GM18520 (cell line): ENCODE results near the gene PSMA7.
A peak's percentile ranks its signal among the peaks of the same experiment; 100 is the strongest.
"Not testable (repeated sequence)": the region's sequence is repeated elsewhere in the genome, so short reads cannot be mapped to it uniquely, and the experiment has no call there.

Experiments
- ATAC-seq: cut with Tn5 transposase; IDR thresholded peaks from one replicate; pipeline ENCODE4 v1.9.1; 2021; ENCODE audit not compliant: unreplicated experiment

PSMA7 gene

GRCh38 chr20:62156254-62156556, 13.0 kb upstream of the PSMA7 start:
- no peak for ATAC-seq

DNA sequence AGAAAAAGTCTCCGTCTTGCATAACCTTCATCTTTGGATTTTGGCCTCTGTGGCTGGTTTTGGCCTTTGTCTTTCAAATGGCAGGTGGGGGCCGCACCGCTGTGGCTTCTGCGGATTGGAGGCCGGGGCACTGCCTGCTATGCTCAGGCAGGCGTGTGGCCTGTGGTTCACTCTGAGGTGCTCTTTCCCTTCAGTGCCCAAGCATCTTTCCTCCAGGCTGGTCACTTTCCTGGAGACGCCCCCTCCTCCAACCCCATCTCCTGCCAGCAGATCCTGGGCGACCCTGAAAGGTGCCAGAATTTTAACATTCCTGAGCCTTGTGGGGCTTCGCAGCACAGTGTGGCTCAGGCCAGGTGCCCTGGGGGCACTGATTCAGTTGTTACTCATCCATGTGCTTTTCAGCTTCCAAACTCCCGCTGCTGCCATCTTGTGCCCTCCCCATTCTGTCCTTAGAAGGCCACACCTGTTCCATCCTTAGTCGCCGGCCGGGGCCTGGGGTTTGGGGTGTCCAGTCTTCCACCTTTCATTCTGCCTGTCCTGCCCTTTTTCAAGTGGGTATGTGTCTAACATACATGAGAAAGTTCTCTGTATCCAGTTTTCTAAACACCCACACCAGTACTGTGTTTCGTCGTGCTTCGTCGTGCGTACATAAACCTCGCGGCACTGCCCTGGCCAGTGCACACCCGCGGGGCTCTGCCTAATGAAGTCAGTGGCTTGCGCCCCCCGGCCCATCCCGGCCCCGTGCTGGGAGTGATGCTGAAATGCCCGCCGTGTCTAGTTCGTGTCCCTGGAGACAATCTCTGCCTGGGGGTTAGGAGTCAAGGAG, 12.4 kb upstream of the PSMA7 start:
- no peak for ATAC-seq

- ATAC-seq: no peak
These were observed 8.7 kb upstream of the PSMA7 start for GRCh38 chr20:62151835-62152364.

- no peak for ATAC-seq
These were observed 8.0 kb upstream of the PSMA7 start for GRCh38 chr20:62151225-62151624.

DNA sequence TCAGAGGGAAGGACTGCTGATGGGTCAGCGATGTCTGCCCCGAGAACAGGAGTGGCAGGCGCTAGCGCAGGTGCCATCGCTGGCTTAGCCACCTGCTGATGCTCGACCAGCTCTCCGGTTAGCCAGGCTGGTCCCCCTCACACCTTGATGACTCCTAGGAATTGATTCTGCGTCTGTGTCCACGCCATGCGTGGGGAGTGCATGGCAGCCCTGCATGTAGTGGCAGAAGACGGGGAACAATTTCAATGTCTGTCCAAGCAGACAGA, 7.0 kb upstream of the PSMA7 start:
- ATAC-seq: no peak

DNA sequence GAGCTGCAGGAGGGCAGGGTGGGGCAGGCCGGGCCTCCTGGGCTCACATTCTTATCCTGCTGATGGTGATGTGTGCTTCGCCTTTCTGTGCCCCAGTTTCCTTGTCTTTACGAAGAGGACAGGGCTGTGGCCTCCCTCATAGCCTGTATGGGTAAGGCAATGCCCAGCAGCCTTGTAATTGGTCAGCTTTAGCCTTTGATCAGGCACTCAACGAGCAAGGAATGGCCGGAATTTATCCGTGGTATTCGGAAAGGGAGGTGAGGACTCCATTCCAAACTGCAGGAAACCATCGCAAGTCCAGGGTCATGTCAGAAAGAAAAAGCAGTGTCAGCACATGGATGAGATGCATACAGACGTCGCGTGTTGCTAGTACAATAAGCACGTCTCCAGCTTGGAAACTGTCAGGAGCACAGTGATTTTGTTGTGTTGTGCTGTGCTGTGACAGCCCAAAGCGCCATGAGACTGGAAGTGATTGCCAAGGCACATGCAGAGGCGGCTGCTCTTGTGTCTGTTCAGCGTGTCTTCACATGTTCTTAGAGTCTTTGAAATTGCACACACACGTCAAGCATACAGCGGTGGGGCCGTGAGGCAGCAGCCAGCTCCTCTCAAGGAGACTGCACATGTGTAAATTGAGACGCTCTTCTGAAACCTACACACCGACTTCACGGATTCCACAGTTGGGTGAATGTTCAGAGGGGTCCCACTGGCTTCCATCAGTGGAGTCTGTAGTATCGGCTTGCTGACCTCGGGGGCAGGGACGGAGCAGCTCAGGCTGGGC, 6.5 kb upstream of the PSMA7 start:
- ATAC-seq: no peak

- ATAC-seq: no peak
These were observed 5.7 kb upstream of the PSMA7 start for GRCh38 chr20:62148908-62149314.

- not testable (repeated sequence) for ATAC-seq
These were observed 5.2 kb upstream of the PSMA7 start for GRCh38 chr20:62148383-62148782.

- ATAC-seq: no peak
These were observed 4.3 kb upstream of the PSMA7 start for GRCh38 chr20:62147528-62147927.

DNA sequence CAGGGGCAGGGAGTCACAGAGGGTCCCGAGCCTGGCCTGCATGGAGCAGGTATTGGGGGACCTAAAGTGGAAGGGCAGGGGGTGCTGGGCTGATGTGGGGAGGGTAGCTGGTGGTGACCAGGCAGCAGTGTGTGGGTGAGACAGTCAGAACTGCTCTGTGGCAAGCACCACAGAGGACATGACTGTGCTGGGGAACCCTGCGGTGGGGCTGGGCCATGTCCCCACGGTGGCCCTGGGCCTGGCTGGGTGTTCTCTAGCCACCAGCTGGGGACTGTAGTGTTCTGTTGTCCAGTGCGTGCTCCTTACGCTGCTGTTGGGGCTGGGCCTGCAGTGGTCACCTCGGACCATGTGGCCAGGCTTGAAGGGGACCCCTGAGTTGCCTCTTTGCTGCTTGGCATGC, 3.9 kb upstream of the PSMA7 start:
- no peak for ATAC-seq

DNA sequence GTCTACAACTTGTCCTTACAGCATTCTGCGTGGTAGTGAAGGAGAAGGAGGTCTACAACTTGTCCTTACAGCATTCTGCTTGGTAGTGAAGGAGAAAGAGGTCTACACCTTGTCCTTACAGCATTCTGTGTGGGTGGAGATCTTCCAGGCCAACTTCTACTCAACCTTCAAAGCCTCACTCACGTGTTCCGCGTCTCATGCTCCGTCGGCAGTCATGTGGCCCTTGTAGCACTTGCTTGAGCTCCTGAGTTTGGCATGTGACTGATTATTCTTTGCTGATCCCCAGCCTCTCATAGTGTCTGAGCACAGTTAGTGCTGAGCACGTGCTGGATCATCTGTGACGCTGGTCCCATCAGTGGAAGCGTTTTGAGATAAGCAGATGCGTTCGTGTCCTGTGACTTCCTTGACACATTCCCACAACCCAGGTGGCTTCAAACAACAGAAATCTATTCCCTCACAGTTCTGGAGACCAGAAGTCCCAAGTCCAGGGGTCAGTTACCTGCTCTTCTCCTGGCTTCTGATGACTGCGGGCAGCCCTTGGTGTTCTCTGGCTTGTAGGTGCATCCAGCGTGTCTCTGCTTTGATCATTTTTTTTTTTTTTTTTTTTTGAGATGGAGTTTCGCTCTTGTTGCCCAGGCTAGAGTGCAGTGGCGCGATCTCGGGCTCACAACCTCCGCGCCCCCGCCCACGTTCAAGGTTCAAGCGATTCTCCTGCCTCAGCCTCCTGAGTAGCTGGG, 3.0 kb upstream of the PSMA7 start:
- no peak for ATAC-seq

GRCh38 chr20:62145688-62146018, 2.5 kb upstream of the PSMA7 start:
- ATAC-seq: no peak

GRCh38 chr20:62143957-62144825, 997 bp upstream of the PSMA7 start:
- ATAC-seq: no peak

- ATAC-seq: peak; percentile 8
These were observed 728 bp downstream of the PSMA7 start for GRCh38 chr20:62142252-62143080.

- no peak for ATAC-seq
These were observed 1.6 kb downstream of the PSMA7 start for GRCh38 chr20:62141397-62142251.

- ATAC-seq: no peak
These were observed 2.2 kb downstream of the PSMA7 start for GRCh38 chr20:62141043-62141396.

GRCh38 chr20:62139636-62140035, 3.6 kb downstream of the PSMA7 start:
- no peak for ATAC-seq

DNA sequence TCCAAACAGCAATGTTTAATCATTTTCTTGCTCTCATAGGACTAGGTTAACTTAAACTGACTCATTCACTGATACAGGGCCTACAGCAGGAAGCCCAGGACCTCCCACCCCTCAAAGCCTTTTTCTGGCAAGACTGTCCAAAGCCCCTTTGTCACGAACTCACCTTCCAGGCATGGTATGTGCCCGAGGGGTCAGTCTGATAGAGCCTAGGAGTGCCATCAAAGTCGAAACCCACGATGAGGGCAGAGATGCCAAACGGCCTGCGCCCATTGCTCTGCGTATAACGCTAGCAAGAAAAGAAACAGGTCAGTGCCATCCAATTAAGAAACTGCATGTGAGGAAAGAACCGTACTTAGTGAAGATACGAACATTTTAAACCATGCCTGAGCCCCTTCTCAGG, 4.3 kb downstream of the PSMA7 start:
- no peak for ATAC-seq

DNA sequence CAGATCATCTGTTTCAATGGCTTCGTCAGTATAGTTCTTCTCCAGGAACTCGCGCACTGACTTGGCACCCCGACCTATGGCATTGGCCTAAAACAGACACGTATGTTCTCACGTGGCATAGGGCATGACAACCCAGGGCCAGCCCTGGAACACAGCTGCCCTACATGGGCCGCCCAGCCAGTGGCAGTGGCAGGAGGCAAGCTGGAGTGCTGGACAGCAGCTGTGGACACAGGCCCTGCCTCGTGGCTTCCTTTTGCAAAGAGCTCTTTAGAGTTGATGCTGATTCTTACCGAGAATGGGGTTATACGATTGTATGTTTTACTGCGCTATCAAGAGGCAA, 5.0 kb downstream of the PSMA7 start:
- no peak for ATAC-seq
